HG03457 (cell line): ENCODE results near the gene MKNK1.

ENCODE experiments used
- ATAC-seq: cut with Tn5 transposase; IDR thresholded peaks from one replicate; pipeline ENCODE4 v1.9.1; 2021; ENCODE audit warnings: moderate number of reproducible peaks; ENCODE audit not compliant: unreplicated experiment

The MKNK1 gene

GRCh38 chr1:46525253-46525983, 78.7 kb downstream of the MKNK1 start:
- no peak for ATAC-seq

GRCh38 chr1:46524843-46525242, 79.2 kb downstream of the MKNK1 start:
- ATAC-seq, result no peak

- no peak for ATAC-seq
Measured at GRCh38 chr1:46523496-46524353, 80.3 kb downstream of the MKNK1 start.

- no peak for ATAC-seq
Measured at GRCh38 chr1:46522969-46523320, 81.1 kb downstream of the MKNK1 start.

DNA sequence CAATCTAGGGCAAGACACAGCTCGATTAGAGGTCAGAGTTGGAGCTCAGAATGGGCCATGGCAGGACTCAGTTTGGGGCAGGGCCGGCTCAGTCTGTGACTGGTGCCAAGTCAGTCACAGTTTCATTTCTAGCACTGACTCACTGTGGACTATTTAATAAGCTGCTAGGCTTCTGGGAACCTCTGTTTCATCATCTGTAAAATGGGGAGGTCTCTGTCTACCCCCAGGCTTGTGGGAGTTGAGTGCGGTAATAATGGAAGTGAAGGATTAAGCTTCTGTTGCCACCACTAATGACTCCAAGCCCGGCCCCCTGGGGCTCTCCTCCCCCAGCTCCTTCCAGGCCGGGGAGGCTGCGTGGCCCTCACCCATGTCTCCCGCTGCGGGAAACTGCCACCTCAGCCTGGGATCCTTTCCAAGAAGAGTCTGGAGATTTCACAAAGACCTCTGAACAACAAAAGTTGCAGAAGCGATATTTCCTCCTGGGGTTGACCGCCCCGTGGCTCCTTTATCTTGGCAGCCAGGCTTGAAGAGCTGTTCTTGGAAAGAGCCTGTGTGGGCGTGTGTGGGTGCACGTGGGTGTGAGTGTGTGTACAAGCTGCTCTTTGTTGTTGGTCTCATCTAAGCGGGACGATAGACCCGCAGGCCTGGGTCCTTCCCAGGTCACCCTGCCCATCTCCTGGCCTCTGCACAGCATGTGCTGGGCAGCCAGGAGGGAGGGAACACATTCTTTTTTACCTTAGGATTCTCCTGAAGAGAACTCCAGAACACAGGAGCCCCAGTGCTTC, 81.7 kb downstream of the MKNK1 start:
- ATAC-seq, result no peak

GRCh38 chr1:46521414-46521813, 82.7 kb downstream of the MKNK1 start:
- ATAC-seq, result no peak

DNA sequence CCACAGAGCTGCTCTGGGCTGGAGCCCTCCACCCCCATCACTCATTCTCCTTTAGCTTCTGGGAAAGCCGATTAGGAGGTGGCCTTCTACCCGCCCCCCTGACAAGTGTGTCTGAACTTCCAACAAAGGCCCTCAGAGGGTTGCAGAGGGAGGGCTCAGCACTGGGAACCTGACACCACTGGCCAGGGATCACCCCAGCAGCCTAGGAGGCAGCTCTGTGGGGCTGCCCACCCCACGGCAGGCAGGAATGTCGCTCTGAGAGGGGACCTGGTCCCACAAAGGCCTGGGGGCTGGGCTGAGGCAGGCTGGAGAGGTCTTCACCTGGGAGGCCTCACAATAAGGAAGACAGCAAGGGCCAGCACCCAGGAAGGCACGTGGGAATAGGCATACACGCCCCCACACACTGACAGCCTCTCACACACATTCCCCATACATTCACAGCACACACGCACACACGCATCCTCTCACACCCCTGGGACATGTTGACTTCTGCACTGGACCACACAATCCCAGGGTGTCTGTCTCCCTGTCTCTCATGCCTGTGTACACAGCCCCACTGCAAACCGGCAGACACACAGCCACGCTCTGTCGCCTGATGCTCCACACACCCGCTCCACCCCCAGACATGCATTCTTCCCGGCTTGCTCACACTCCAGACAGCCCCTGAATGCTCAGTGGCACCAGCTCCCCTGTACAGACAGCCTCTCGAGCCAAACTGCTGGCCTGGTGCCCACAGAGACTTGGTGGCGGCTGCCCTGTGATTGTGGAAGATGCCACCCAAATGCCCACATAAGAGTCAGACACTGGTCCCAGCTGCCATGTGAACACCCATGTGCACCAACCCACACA, 83.8 kb downstream of the MKNK1 start:
- ATAC-seq, result no peak

- no peak for ATAC-seq
Measured at GRCh38 chr1:46519209-46519608, 84.9 kb downstream of the MKNK1 start.

DNA sequence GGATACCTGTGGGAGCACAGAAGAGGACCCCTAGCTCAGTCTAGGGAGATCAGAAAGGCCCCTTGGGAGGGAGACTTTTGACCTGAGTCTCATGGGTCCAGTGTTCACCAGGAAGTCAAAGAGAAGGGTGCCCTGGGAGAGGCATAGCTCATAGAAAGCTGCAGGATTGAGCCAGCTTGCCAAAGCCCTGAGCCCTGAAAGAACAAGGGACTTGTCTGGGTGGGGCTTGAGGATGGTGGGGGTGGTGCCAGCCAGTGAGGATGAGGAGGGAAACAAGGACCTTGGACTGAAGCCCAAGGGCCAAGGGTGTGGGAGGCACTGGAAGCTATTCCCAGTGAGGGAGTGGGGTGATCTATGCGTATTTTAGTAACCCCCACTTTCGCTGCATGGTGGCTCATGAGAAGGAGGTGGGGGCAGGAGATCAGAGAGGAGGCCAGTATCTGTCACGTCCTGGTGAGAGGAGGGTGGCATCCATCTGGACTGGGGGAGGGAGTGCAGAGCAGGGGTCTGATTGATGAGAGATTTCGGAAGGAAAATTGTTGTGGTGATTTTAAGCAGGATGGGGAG, 86.1 kb downstream of the MKNK1 start:
- ATAC-seq, result no peak

- no peak for ATAC-seq
Measured at GRCh38 chr1:46517010-46517600, 87.0 kb downstream of the MKNK1 start.

DNA sequence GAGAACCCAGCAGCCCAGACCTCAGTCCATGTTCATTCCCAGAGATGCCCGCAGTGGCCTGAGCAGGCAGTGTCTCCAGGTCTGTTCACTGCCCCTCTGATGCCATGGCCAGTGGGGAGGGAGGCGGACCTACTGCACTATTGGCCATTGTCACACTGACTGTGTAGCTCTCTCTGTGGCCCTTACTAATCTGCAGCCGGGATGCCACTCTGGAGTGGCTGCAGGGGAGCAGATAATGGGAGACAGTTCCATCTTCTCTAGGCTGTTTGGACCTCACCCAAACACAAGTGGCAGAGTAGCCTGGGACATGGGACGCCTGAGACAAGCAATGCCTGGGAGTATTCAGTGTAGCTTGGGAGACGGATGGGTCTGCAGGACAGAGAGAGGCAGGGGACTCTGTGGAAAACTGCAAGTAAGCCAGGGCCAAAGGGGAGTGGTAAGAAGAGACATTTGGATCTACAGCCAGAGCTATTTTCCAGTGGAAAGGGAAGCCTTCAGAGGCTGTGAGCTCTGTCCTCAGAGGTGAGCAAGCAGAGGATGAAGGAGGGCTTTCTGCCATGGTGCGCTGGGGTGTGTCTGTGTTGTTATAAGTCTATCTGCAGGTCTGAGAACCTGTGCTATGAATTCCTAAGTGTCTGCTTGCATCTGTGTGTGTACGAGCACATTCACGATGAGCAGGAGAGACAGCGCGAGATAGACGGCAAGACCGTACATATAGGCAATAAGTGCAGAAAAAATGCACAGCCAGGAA, 87.7 kb downstream of the MKNK1 start:
- ATAC-seq, result no peak

DNA sequence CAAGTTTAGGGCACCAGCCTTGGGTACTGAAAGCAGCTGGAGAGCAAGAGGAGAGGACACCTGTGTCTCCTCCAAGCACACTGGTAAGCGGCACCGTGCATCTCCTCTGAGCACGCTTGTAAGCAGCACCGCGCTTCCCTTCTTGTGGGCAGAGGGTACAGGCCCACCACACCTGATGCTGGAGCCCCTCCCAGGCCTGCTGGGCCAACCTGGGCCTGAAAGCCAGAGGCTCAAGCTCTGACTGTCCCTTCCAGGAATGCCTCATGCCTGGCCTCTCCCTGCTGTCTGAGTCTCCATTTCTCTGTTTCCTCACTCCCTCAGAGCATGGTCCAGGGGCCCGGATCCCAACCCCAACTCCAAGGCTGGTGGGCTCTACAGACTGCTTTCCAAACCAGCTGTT, 88.5 kb downstream of the MKNK1 start:
- ATAC-seq, result no peak

- ATAC-seq, result no peak
Measured at GRCh38 chr1:46513536-46513935, 90.5 kb downstream of the MKNK1 start.

DNA sequence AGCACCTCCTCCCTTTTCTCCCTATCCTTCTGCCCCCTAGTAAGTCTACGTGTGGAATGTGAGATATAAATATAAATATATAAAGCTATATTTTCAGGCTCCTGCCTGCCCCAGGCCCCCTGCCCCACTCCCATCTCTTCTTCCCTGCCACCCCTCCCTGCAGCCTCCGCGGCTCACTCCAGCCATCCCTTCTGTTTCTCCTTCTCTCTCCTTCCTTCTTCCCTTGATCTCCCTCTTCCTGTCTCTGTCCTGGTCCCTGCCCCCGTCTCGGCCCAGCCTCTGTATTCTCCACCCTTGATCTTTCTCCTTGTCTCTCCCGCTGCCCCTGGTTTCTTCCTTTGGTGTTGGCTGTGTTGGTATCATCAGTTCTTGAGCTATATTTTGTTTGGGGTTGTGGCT, 91.3 kb downstream of the MKNK1 start:
- no peak for ATAC-seq

DNA sequence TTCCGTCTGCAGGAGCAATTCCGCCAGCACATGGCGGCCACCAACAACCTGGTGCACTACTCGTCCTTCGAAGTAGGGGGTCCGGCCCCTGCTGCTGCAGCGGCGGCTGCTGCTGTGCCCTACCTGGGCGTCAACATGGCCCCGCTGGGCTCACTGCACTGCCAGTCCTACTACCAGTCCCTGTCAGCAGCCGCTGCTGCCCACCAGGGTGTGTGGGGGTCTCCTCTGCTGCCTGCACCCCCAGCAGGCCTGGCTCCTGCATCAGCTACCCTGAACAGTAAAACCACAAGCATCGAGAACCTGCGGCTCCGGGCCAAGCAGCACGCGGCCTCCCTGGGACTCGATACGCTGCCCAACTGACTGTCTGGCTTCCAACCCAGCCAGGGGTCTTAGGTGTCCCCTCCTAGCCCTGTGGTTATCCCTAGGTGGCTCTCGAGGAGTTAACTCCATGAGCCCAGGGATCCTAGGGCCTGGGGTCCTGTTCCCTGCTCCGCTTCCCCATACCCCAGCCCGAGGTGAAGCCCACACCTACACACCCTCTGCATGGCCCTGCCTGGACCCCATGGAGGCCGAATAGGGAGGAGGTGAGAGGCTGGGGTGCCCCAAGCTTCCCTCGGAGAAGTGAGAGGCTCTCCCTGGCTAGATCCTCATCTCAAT, 91.8 kb downstream of the MKNK1 start:
- no peak for ATAC-seq

DNA sequence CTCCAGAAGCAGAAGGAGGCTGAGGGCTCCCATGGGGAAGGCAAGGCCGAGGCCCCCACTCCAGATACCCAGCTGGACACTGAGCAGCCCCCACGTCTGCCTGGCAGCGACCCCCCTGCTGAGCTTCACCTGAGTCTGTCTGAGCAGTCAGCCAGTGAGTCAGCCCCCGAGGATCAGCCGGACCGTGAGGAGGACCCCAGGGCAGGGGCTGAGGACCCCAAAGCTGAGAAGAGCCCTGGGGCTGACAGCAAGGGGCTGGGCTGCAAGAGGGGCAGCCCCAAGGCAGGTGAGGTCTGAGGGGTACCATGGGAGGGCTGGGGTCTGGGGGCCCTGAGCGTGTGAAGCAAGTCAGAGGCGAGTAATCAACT, 93.1 kb downstream of the MKNK1 start:
- ATAC-seq, result no peak

DNA sequence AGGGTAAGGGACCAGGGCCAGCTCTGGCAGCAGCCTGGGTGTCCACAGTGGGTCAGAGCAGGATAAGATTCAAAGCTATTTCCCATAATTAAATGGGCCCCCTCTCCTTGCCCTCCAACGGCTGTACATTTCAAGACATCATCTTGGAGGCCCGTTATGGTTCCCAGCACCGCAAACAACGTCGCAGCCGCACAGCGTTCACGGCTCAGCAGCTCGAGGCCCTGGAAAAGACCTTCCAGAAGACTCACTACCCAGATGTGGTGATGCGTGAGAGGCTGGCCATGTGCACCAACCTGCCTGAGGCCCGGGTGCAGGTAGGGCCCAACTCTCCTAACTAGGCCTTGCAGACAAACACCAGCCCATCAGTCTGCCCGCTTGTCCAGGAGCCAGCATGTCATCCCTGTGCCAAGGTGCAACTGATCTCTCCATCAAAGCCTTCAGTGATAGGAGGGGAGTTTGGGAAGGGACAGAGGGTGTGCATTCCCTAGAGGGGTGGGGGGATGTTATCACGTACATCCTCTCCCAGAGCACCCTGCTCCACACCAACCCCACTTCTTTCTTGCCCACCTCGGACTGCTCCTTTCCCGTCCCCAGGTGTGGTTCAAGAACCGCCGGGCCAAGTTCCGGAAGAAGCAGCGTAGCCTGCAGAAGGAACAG, 93.6 kb downstream of the MKNK1 start:
- ATAC-seq, result no peak

GRCh38 chr1:46508757-46509156, 95.3 kb downstream of the MKNK1 start:
- no peak for ATAC-seq
